ENCODE results near the gene TMEM107.
A peak's percentile ranks its signal among the peaks of the same experiment; 100 is the strongest.

The TMEM107 gene

DNA sequence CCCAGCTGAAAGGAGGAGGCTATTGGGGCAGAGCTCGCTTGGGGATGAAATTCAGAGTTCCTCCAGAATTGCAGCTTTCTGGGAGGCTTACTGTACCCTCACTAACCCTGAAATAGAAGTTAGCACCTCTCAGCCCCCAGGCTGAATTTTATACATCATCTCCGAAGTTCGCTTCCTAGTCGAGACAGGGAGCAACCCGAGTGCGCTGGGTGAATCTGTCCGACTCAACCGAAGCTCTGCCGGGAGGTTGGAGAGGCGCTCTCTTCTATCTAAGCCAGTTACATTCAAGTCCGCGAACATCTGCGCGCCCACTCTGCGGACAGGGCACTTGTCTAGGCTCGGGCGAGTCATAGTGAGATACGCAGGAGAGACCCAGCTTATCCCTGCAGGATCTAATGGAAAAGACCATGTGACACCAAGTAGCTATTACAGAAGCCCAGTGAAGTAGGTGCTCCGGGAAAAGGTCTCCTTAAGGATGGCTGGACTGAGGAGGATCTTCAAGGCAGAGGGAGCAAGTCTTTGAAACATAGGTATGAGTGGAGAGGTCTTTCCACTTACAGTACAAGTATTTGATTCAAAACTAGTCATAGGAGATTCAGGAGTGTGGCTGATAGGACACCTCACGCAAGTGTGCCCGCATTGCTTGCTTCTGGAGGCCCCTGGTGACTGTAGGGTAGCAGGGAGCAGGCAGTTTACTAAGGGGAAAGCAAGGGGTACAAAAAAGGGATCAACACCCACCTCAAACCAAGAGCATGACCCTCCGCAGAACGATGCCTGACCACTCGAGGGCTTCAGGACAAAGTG lies 51.6 kb downstream of the TMEM107 start (continued):
- no peak for TF ChIP-seq ZNF768 (tag by site-specific recombination; IDR thresholded peaks at IDR 0.05)
- TF ChIP-seq, protein P1, sequence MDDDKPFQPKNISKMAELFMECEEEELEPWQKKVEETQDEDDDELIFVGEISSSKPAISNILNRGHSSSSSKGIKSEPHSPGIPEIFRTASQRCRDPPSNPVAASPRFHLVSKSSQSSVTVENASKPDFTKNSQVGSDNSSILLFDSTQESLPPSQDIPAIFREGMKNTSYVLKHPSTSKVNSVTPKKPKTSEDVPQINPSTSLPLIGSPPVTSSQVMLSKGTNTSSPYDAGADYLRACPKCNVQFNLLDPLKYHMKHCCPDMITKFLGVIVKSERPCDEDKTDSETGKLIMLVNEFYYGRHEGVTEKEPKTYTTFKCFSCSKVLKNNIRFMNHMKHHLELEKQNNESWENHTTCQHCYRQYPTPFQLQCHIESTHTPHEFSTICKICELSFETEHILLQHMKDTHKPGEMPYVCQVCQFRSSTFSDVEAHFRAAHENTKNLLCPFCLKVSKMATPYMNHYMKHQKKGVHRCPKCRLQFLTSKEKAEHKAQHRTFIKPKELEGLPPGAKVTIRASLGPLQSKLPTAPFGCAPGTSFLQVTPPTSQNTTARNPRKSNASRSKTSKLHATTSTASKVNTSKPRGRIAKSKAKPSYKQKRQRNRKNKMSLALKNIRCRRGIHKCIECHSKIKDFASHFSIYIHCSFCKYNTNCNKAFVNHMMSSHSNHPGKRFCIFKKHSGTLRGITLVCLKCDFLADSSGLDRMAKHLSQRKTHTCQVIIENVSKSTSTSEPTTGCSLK (tag by site-specific recombination; IDR thresholded peaks at IDR 0.05), result no peak
- peak; percentile 40 for TF ChIP-seq ZBTB17 (tag by site-specific recombination; IDR thresholded peaks at IDR 0.05)
- peak; percentile 67 for TF ChIP-seq ZBTB48 (tag by site-specific recombination; IDR thresholded peaks at IDR 0.05)
- TF ChIP-seq OSR2 (tag by site-specific recombination; IDR thresholded peaks at IDR 0.05), result peak; percentile 89
- TF ChIP-seq ZNF624 (tag by site-specific recombination; IDR thresholded peaks at IDR 0.05), result no peak
- no peak for TF ChIP-seq ZNF155 (tag by site-specific recombination; IDR thresholded peaks at IDR 0.05)
- TF ChIP-seq ZNF423 (tag by site-specific recombination; IDR thresholded peaks at IDR 0.05), result no peak
- TF ChIP-seq, protein P2, sequence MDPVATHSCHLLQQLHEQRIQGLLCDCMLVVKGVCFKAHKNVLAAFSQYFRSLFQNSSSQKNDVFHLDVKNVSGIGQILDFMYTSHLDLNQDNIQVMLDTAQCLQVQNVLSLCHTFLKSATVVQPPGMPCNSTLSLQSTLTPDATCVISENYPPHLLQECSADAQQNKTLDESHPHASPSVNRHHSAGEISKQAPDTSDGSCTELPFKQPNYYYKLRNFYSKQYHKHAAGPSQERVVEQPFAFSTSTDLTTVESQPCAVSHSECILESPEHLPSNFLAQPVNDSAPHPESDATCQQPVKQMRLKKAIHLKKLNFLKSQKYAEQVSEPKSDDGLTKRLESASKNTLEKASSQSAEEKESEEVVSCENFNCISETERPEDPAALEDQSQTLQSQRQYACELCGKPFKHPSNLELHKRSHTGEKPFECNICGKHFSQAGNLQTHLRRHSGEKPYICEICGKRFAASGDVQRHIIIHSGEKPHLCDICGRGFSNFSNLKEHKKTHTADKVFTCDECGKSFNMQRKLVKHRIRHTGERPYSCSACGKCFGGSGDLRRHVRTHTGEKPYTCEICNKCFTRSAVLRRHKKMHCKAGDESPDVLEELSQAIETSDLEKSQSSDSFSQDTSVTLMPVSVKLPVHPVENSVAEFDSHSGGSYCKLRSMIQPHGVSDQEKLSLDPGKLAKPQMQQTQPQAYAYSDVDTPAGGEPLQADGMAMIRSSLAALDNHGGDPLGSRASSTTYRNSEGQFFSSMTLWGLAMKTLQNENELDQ (tag by site-specific recombination; IDR thresholded peaks at IDR 0.05; ENCODE audit: low read depth), result no peak
- no peak for TF ChIP-seq ZNF707 (tag by site-specific recombination; IDR thresholded peaks at IDR 0.05)
- TF ChIP-seq, protein P3, sequence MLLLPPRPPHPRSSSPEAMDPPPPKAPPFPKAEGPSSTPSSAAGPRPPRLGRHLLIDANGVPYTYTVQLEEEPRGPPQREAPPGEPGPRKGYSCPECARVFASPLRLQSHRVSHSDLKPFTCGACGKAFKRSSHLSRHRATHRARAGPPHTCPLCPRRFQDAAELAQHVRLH (tag by site-specific recombination; IDR thresholded peaks at IDR 0.05), result no peak
- TF ChIP-seq, protein P4, sequence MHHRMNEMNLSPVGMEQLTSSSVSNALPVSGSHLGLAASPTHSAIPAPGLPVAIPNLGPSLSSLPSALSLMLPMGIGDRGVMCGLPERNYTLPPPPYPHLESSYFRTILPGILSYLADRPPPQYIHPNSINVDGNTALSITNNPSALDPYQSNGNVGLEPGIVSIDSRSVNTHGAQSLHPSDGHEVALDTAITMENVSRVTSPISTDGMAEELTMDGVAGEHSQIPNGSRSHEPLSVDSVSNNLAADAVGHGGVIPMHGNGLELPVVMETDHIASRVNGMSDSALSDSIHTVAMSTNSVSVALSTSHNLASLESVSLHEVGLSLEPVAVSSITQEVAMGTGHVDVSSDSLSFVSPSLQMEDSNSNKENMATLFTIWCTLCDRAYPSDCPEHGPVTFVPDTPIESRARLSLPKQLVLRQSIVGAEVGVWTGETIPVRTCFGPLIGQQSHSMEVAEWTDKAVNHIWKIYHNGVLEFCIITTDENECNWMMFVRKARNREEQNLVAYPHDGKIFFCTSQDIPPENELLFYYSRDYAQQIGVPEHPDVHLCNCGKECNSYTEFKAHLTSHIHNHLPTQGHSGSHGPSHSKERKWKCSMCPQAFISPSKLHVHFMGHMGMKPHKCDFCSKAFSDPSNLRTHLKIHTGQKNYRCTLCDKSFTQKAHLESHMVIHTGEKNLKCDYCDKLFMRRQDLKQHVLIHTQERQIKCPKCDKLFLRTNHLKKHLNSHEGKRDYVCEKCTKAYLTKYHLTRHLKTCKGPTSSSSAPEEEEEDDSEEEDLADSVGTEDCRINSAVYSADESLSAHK (tag by site-specific recombination; IDR thresholded peaks at IDR 0.05), result no peak
- no peak for TF ChIP-seq TCF7L2 (IDR thresholded peaks at IDR 0.05; ENCODE audit: borderline replicate concordance, low read depth, low read length)
- no peak for TF ChIP-seq ZNF571 (tag by site-specific recombination; IDR thresholded peaks at IDR 0.05)
- peak; percentile 33; the same call in 1 of the 2 replicates for TF ChIP-seq ZNF600 (tag by site-specific recombination; IDR thresholded peaks at IDR 0.05)
- no peak for TF ChIP-seq ZNF140 (tag by site-specific recombination; IDR thresholded peaks at IDR 0.05)
- TF ChIP-seq YY1 (tag by site-specific recombination; IDR thresholded peaks at IDR 0.05), result no peak
- no peak for TF ChIP-seq ZNF843 (tag by site-specific recombination; IDR thresholded peaks at IDR 0.05)
- no peak for TF ChIP-seq YY2 (tag by site-specific recombination; IDR thresholded peaks at IDR 0.05)
- TF ChIP-seq, protein P5, sequence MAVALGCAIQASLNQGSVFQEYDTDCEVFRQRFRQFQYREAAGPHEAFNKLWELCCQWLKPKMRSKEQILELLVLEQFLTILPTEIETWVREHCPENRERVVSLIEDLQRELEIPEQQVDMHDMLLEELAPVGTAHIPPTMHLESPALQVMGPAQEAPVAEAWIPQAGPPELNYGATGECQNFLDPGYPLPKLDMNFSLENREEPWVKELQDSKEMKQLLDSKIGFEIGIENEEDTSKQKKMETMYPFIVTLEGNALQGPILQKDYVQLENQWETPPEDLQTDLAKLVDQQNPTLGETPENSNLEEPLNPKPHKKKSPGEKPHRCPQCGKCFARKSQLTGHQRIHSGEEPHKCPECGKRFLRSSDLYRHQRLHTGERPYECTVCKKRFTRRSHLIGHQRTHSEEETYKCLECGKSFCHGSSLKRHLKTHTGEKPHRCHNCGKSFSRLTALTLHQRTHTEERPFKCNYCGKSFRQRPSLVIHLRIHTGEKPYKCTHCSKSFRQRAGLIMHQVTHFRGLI (tag by site-specific recombination; IDR thresholded peaks at IDR 0.05), result no peak
- no peak for TF ChIP-seq ZNF112 (tag by site-specific recombination; IDR thresholded peaks at IDR 0.05)
- 0 out of 2 replicates have a peak, but pooled peaks have one; percentile 8 for TF ChIP-seq ZBTB8A (tag by site-specific recombination; IDR thresholded peaks at IDR 0.05)
- no peak for TF ChIP-seq ZNF623 (tag by site-specific recombination; IDR thresholded peaks at IDR 0.05)
- peak; percentile 94 for TF ChIP-seq ZBTB20 (tag by site-specific recombination; IDR thresholded peaks at IDR 0.05)
- TF ChIP-seq, protein P6, sequence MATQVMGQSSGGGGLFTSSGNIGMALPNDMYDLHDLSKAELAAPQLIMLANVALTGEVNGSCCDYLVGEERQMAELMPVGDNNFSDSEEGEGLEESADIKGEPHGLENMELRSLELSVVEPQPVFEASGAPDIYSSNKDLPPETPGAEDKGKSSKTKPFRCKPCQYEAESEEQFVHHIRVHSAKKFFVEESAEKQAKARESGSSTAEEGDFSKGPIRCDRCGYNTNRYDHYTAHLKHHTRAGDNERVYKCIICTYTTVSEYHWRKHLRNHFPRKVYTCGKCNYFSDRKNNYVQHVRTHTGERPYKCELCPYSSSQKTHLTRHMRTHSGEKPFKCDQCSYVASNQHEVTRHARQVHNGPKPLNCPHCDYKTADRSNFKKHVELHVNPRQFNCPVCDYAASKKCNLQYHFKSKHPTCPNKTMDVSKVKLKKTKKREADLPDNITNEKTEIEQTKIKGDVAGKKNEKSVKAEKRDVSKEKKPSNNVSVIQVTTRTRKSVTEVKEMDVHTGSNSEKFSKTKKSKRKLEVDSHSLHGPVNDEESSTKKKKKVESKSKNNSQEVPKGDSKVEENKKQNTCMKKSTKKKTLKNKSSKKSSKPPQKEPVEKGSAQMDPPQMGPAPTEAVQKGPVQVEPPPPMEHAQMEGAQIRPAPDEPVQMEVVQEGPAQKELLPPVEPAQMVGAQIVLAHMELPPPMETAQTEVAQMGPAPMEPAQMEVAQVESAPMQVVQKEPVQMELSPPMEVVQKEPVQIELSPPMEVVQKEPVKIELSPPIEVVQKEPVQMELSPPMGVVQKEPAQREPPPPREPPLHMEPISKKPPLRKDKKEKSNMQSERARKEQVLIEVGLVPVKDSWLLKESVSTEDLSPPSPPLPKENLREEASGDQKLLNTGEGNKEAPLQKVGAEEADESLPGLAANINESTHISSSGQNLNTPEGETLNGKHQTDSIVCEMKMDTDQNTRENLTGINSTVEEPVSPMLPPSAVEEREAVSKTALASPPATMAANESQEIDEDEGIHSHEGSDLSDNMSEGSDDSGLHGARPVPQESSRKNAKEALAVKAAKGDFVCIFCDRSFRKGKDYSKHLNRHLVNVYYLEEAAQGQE (tag by site-specific recombination; IDR thresholded peaks at IDR 0.05), result no peak
